Measurements from ENCODE around the gene TMEM106C.

Gene TMEM106C

GRCh38 chr12:47963340-47964040 is at the start of gene TMEM106C:
TSS of gene TMEM106C (plus strand) at chr12:47963596. CDS start at chr12:47964237, 641 bp downstream.
- DNase-seq: peak; percentile 90 to 95

GRCh38 chr12:47920913-47921312 is 42.5 kb upstream of the TMEM106C start:
- DNase-seq: no peak

- no peak for DNase-seq
These were observed 41.5 kb upstream of the TMEM106C start for GRCh38 chr12:47921907-47922306.

DNA sequence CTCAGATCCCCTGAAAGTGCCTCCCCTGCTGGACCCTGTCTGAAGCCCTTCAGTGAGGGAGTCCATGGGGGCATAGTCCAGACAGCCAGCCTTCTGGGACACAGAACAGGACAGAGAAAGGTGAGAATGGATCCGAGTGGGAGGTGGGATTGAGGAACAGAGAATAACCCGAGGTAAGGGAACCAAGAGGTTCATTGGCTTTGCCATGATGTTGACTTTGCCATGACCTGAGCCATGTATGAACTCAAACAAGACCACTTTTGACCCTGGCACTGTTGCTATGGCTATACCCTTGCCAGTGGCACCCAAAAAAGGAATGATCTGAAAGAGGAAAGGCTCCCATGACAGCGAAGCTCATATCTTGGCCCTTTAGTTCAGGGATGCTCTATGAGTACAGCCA is 36.0 kb upstream of the TMEM106C start:
- no peak for DNase-seq

- DNase-seq: no peak
These were observed 32.8 kb upstream of the TMEM106C start for GRCh38 chr12:47930634-47931033.

DNA sequence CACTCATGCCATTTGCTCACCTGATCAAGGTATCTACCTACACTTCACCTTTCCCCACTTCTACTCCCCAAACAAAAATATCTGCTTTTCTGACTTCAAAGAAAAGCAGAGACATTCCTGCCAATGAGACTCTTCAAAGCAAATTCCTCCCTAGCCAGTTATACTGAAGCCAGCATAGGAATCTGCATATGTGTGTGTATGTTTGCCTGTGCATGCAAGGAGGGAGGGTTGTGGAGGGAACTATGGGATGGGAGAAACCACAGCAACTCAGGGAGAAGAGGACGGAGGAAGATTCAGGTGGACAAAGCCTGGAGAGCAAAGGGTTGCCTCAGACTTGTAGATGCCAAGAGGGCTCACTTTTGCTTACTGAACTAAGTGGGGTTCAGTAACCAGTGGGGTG is 32.2 kb upstream of the TMEM106C start:
- no peak for DNase-seq

DNA sequence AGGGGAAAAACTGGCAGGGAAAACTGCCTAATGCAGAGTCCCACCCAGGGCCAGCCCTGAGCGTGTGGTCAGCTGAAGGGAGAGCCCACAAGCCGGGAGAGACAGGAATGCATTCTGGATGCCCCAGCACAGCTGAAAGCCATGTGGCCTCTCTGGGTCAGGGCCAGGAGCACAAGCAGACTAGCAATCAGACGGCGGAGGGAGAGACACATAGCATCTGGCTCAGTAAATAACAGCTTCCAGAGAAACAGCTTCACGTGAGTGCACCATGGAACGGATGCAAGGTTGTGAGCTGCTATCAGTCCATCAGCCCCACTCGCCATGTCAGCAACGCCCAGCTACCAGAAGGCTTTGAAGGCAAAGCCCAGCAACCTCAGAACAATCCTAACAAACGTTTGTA is 28.2 kb upstream of the TMEM106C start:
- no peak for DNase-seq

DNA sequence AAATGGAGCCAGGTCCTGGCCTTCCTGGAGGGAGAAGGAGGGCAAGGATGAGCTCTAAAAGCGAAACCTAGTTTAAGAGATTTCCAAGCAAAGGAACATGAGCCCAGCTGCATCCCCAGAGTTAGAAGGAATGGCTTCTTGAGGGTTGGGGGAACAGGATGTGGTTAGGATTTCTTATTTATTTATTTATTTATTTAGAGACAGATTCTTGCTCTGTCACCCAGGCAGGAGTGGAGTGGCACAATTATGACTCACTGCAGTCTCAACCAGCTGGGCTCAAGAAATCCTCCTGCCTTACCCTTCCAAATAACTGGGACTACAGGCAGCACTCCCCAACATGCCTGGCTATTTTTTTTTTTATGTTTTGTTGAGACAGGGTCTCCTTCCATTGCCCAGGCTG is 25.3 kb upstream of the TMEM106C start:
- DNase-seq: no peak

DNA sequence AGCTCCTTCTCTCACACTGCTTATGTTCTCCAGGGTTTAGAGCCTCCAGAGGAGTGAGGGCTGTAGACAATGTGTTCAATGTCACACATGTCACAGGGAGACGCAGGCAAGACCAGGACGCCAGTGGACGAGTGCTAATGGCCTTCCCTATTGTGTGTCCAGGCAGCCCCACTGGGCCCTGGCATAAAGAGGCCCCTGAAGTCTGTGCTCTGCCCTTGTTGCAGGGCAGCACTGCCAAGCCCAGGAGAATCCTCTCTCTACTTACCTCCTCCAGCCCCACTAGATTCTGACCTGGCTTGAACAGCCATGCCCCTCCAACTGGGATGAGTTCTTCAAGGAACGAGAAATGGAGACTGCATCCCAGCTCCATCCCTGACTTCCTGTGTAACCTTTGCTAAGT is 24.8 kb upstream of the TMEM106C start:
- DNase-seq: no peak

DNA sequence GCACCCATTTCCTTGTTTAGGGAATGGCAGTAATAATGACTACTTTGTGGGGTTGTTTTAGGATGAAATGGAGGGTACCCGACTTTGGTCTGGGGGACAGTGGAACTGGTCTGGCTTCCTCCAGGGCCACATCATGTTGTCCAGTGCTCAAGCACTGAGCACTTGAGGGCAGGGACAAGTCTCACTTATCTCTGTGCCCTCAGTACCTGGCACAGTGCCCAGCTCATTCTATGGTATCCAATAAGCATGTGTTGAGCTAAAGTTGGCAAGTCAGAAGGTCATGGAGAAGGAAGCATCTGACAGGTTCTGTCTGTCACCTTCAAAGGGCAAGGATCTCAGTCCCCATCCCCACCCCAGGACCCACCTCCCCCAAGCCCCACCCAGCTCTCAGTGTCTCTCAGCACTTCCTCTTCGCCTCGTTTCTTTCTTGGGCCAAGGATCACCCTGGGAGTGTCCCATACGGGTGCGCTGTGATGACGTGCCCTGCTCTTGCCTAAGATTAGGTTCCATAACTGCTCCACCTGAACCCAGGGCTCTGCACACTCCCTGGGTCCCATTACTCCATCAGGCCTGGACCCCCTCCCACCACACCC is 24.3 kb upstream of the TMEM106C start:
- DNase-seq: no peak

- DNase-seq: no peak
These were observed 22.5 kb upstream of the TMEM106C start for GRCh38 chr12:47940773-47941474.

DNA sequence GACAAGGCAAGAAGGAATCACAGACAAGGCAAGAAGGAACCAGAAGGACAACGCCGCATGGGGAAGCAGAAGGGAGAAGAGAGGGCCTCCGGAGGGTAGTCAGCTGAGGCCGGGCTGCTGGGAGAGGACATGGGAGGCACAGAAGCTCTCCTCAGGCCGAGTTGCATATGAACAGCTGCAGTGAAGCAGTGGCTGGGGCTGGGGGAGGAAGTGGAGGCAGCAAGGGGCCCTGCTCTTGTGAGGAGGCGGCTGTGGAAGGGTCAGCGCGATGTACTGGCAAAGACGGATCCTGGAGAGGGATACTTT is 22.0 kb upstream of the TMEM106C start:
- DNase-seq: no peak

GRCh38 chr12:47941871-47942613 is 21.4 kb upstream of the TMEM106C start:
- peak; percentile 25 to 31 for DNase-seq

- no peak for DNase-seq
These were observed 20.7 kb upstream of the TMEM106C start for GRCh38 chr12:47942614-47943225.

- DNase-seq: no peak
These were observed 19.6 kb upstream of the TMEM106C start for GRCh38 chr12:47943623-47944340.

DNA sequence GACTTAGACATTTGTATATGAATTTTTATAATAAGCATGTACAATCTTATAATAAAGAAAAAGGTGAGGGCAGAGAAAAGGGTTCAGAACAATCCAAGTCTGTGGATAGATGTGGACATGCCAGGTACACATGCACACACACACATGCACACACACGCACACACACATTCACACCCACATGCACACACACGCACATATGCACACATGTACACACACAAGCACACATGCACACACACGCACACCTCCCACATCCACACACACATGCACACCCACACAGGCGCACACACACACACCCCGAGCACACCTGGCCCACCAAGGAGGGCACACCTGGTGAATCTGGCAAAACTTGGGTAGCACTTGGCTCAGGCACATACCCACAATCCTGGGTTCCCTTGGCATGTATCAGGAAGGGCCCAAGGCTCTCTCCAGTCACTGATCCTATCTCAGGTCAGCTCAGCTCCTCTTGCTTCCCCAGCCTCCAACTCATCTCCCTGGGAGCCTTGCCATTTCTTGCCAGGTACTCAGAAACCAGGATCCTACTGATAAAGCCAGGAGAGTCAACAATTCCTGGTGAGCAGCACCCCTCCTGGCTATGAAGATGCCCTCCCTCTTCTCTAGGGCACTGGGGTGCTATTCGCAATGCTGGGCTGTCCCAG is 18.6 kb upstream of the TMEM106C start:
- no peak for DNase-seq

- DNase-seq: no peak
These were observed 18.1 kb upstream of the TMEM106C start for GRCh38 chr12:47945341-47945728.

DNA sequence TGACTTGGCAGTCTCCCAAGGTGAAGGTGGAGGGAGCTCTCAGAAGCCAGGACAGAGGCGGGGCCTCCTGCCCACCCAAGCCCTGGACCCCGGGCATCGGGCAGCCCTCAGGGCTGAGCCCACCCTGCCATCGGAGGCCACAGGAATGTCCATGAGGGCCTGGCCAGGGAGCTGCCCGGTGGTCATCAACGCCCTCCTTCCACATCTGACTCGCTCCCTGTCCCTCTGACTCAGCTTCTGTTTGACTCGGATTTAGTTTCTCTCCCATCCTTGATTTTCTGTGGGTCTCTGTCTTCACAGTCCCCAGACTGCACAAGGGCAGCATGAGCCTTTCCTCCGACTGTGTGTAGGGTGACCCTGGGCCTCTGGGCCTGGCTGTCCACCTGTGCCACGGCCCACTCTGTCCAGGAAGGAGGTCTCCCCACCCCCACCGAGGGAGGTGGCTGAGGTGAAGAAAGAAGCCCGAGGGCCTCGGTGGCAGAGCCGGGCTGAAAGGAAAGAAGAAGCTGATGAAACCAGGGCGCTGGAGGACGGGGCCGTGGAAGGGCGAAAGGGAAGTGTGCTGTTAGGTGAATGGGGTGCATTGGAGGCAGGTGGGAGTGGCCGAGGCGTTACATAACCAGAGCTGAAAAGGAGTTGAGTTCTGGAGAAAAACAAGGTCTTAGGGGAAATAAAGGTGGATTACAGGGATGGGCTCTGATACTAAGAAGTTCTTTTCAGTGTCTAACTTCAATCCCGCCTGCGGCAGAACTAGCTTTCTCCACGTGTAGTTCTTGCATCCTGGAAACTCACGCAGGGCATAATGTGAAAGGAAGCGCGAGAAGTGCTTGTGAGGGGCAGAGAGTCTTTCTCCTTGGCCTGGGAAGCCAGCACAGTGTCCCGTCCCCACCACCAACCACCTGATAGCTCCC is 16.7 kb upstream of the TMEM106C start:
- DNase-seq: no peak

DNA sequence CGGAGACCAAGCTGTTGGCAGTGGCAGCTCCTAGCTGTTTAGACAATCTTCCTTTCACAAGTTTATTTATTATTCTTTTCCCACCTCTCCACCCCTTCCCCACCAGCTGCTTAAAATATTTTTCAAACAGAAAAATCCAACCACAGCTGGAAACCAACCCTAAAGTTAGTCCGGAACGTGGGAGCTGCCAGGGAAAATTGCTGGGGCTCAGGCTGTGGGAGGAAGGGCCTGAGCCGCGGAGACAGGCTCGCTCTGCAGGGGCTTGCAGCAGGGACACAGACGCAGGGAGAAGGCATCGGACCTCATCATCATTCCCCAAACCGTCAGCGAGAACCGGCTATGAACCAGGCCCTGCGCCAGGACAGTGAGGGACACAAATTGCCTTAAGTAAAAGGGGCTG is 16.1 kb upstream of the TMEM106C start:
- DNase-seq: no peak

DNA sequence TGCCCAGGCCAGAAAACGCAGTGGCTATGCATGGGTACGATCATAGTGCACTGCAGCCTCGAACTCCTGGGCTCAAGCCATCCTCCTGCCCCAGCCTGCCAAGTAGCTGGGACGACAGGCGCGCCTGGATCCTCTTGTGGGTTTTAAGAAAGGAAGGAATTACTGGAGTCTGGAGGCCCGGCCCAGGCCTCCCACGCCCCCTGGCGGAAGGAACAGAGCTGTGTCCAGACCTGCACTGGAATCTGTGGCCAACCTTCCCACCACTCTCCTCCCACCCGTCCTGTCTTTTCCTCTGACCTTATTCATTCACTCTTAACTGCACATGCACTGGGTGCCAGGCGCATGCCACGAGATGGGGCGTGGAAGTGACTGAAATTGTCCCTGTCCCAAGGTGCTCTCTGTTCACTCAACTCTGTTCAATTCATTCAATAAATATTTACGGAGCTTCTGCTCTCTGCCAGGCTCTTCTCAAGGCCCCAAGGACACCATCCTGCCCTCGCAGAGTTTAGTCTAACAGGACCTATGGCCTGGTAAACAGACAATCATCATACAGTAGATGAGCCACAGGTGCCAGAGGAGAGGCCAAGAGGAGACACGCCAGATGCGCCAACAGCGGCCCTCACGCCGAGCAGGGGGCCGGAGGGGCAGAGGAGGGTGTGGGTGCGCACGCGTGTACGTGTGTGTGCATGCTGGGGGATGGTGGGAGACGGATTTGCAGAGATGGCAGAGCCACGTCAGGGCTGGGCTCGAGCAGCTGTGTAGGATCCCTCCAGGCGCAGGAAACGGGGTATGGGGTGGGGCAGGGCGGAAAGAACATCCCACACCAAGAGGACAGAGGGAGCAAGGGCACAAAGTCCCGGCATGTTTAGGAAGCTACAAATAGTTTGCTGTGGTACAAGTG is 13.7 kb upstream of the TMEM106C start:
- DNase-seq: peak; percentile 44 to 55

Measured in stimulated activated CD4-positive, alpha-beta T cell treated with anti-CD3 and anti-CD28 coated beads, Interleukin-2, amount 100 ng/mL, for 48 hours (primary cell).